ENCODE results near the gene PALM3. TPM values are rescaled to one million over a fixed set of nuclear protein-coding genes. Genes with fewer than 3 reads are reported as not detected.

The PALM3 gene
- polyA plus RNA-seq, 3 donors: not detected

- no CpG with 5 or more reads among the region's 65 CpGs for WGBS (ENCODE audit: insufficient coverage)
- Histone ChIP-seq H3K36me3 (replicated peaks in 1 of 2; ENCODE audit: control insufficient read depth in 1 of 2, insufficient read depth in 2 of 2, low read length in 2 of 2) (peaks cover 7 to 19% of the 10 kb centered on the region in 2 donors), H3K27ac (ENCODE audit: low read depth in 1 of 2, low read length in 2 of 2) (peak within 1 kb of the TSS; percentile 50 to 59), H3K9me3 (replicated peaks in 1 of 2; ENCODE audit: control insufficient read depth in 1 of 2, insufficient read depth in 1 of 2, low read length in 2 of 2) (peaks cover 6 to 8% of the 10 kb centered on the region in 2 donors), H2AFZ (ENCODE audit: insufficient read depth, low read depth, low read length, poor library complexity, severe bottlenecking) (peak within 1 kb of the TSS; percentile 72), H3K4me3 (replicated peaks in 1 of 3; ENCODE audit: low read depth in 2 of 3, low read length in 3 of 3) (peak within 1 kb of the TSS; percentile 61 to 90 (median 69)), H3K9ac (ENCODE audit: insufficient read depth, low read length, poor library complexity, severe bottlenecking) (peak within 1 kb of the TSS; percentile 65), H3K4me2 (replicated peaks; ENCODE audit: extremely low read depth, low read length, poor library complexity, severe bottlenecking) (peak within 1 kb of the TSS; percentile 100), H3K4me1 (ENCODE audit: control insufficient read depth in 1 of 2, insufficient read depth in 2 of 2, low read length in 2 of 2) (peaks cover 18 to 23% of the 10 kb centered on the region in 2 donors), H4K20me1 (ENCODE audit: insufficient read depth, low read length) (peaks cover 41% of the 10 kb centered on the region), H3K79me2 (ENCODE audit: insufficient read depth, low read length) (peaks cover 7% of the 10 kb centered on the region), H3K27me3 (ENCODE audit: control insufficient read depth in 2 of 2, insufficient read depth in 2 of 2, low read length in 2 of 2) (peaks cover 0 to 2% of the 10 kb centered on the region in 2 donors)
- no peak for TF ChIP-seq CTCF (IDR thresholded peaks at IDR 0.05)
- H3K36me3 Mint-ChIP-seq: peaks cover 28 to 29% of the 10 kb centered on the region in 2 donors
- H3K9me3 Mint-ChIP-seq: peaks cover 0 to 14% (median 9%) of the 10 kb centered on the region in 7 donors
- peaks cover 0 to 6% (median 5%) of the 10 kb centered on the region in 3 donors for H3K27me3 Mint-ChIP-seq (ENCODE audit: low read depth in 3 of 3)
- H3K4me3 Mint-ChIP-seq: peak within 1 kb of the TSS; percentile 99
- H3K27ac Mint-ChIP-seq: peak within 1 kb of the TSS; percentile 83 to 97 (median 94)
- H3K4me1 Mint-ChIP-seq: peaks cover 15% of the 10 kb centered on the region
- intact Hi-C loops (cut with micrococcal nuclease): loop anchor here in 1 of 2 donors (5.0 kb wide), 1 partner anchor 47 kb away; the partner anchor contains the start of gene ASF1B
- DNase-seq: peak in 2 of 3 donors; percentile 50 to 63
These were observed 28.7 kb upstream of the PALM3 start, which contains the start of gene SAMD1 for GRCh38 chr19:14090509-14091080. Gene SAMD1, minus strand, starts transcription at chr19:14090751.

GRCh38 chr19:14089662-14090508, 28.0 kb upstream of the PALM3 start:
- Histone ChIP-seq H3K9ac (ENCODE audit: insufficient read depth, low read length, poor library complexity, severe bottlenecking) (peak overlapping the region; percentile 21), H4K20me1 (ENCODE audit: insufficient read depth, low read length) (peaks cover 41% of the 10 kb centered on the region), H3K79me2 (ENCODE audit: insufficient read depth, low read length) (peaks cover 7% of the 10 kb centered on the region), H3K4me3 (replicated peaks in 1 of 3; ENCODE audit: low read depth in 2 of 3, low read length in 3 of 3) (peak overlapping the region; percentile 38 to 72 (median 69)), H3K27me3 (ENCODE audit: control insufficient read depth in 2 of 2, insufficient read depth in 2 of 2, low read length in 2 of 2) (peaks cover 0 to 2% of the 10 kb centered on the region in 2 donors), H2AFZ (ENCODE audit: insufficient read depth, low read depth, low read length, poor library complexity, severe bottlenecking) (peak overlapping the region; percentile 46), H3K9me3 (replicated peaks in 1 of 2; ENCODE audit: control insufficient read depth in 1 of 2, insufficient read depth in 1 of 2, low read length in 2 of 2) (peaks cover 6 to 8% of the 10 kb centered on the region in 2 donors), H3K36me3 (replicated peaks in 1 of 2; ENCODE audit: control insufficient read depth in 1 of 2, insufficient read depth in 2 of 2, low read length in 2 of 2) (peaks cover 7 to 19% of the 10 kb centered on the region in 2 donors), H3K4me1 (ENCODE audit: control insufficient read depth in 1 of 2, insufficient read depth in 2 of 2, low read length in 2 of 2) (peaks cover 18 to 23% of the 10 kb centered on the region in 2 donors), H3K4me2 (replicated peaks; ENCODE audit: extremely low read depth, low read length, poor library complexity, severe bottlenecking) (peak overlapping the region; percentile 100), H3K27ac (ENCODE audit: low read depth in 1 of 2, low read length in 2 of 2) (no peak overlapping the region)
- Mint-ChIP-seq H3K4me3 (peak overlapping the region; percentile 80 to 84), H3K9me3 (peaks cover 0 to 14% (median 9%) of the 10 kb centered on the region in 7 donors), H3K36me3 (peaks cover 28 to 31% of the 10 kb centered on the region in 2 donors), H3K27ac (no peak overlapping the region), H3K27me3 (ENCODE audit: low read depth in 3 of 3) (peaks cover 2 to 6% (median 5%) of the 10 kb centered on the region in 3 donors), H3K4me1 (peaks cover 15% of the 10 kb centered on the region)
- peak in 2 of 3 donors; percentile 27 to 51 for DNase-seq
- TF ChIP-seq CTCF (IDR thresholded peaks at IDR 0.05): no peak
- WGBS (ENCODE audit: insufficient coverage): under 1% methylated on average over 113 of the region's 142 CpGs
- intact Hi-C loops (cut with micrococcal nuclease): loop anchor here in 1 of 2 donors (5.0 kb wide), 1 partner anchor 47 kb away; the partner anchor contains the start of gene ASF1B

All from CD14-positive monocyte (primary cell).